Measurements from ENCODE around the gene GLT8D2.
"Not testable (repeated sequence)": the region's sequence is repeated elsewhere in the genome, so short reads cannot be mapped to it uniquely, and the experiment has no call there.

The GLT8D2 gene

DNA sequence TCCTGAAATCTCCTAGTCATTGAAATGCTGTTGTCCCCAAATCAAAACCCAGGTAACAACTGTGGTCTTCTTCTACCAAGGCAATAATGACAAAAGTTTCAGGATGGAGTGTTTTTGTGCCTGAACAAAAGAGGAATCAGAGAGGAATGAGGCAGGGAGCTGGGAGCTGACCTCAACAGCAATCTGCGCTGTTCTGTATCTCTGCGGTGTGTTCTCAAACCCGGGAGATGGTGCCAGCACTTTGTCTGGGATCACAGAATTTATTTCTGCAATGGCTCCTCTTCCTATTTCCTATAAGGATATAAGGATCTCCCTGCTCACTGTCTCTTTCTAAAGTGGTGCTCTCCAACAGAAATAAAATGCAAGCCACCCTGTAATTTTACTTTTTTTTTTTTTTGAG lies 449 bp upstream of the GLT8D2 start:
- DNase-seq (ENCODE audit: low read depth in 2 of 2), result no peak

GRCh38 chr12:104049278-104049902 lies 597 bp downstream of the GLT8D2 start:
- no peak for DNase-seq (ENCODE audit: low read depth in 2 of 2)

- no peak for DNase-seq (ENCODE audit: low read depth in 2 of 2)
Measured at GRCh38 chr12:104048811-104049210, 1.2 kb downstream of the GLT8D2 start.

DNA sequence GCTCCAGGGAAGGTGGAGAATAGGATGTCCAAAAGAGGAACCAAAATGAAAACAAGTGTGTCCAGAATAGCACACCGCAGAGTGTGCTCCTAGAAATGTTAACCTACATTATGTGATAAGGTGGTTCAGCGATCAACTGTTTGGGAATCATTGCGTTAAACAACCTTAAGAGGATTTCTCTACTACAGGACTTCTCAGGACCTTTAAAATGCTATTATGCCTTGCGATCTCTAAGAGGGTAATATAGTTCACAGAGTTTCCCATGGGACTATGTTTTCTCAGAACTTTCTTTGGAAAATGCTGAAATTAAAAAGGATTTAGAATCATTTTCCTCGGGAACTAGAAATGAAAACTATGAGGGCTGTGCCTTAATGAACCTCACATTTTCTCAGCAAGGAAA lies 1.8 kb downstream of the GLT8D2 start:
- DNase-seq (ENCODE audit: low read depth in 2 of 2), result no peak

DNA sequence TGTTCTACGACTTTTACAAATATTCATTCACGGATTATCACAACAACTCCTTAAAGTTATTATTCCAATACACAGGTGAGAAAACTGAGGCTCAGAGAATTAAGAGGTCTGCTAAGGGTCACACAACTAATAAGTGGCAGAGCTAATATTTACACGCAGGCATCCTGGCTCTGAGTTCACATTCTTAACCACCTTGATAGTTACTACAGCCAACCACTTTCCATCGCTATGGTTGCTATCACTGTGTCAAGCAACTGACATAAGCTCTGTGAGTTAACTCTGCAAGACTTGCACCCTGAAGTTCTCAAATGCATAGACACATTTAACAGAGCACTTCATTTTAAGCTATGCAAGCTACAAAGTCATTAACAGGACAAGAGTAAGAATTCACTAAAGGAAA lies 3.7 kb downstream of the GLT8D2 start:
- DNase-seq (ENCODE audit: low read depth in 2 of 2), result no peak

GRCh38 chr12:104044158-104044557 lies 5.8 kb downstream of the GLT8D2 start:
- DNase-seq (ENCODE audit: low read depth in 2 of 2), result no peak

- no peak for DNase-seq (ENCODE audit: low read depth in 2 of 2)
Measured at GRCh38 chr12:104042580-104042979, 7.4 kb downstream of the GLT8D2 start.

DNA sequence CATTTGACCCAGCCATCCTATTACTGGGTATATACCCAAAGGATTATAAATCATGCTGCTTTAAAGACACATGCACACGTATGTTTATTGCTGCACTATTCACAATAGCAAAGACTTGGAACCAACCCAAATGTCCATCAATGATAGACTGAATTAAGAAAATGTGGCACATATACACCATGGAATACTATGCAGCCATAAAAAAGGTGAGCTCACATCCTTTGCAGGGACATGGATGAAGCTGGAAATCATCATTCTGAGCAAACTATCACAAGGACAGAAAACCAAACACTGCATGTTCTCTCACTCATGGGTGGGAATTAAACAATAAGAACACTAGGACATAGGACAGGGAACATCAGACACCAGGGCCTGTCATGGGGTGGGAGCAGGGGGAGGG lies 10.2 kb downstream of the GLT8D2 start:
- not testable (repeated sequence) for DNase-seq (ENCODE audit: low read depth in 2 of 2)

GRCh38 chr12:104036143-104036542 lies 13.8 kb downstream of the GLT8D2 start:
- DNase-seq (ENCODE audit: low read depth in 2 of 2), result not testable (repeated sequence)

DNA sequence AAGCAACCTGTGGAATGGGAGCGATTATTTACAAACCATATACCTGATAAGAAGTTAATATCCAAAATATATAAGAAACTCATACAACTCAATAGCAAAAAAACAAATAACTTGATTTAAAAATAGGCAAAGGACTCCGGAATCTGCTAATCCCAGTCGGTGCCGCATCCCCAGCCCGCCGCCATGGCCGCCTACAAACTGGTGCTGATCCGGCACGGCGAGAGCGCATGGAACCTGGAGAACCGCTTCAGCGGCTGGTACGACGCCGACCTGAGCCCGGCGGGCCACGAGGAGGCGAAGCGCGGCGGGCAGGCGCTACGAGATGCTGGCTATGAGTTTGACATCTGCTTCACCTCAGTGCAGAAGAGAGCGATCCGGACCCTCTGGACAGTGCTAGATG lies 19.4 kb downstream of the GLT8D2 start:
- DNase-seq (ENCODE audit: low read depth in 2 of 2), result not testable (repeated sequence)

DNA sequence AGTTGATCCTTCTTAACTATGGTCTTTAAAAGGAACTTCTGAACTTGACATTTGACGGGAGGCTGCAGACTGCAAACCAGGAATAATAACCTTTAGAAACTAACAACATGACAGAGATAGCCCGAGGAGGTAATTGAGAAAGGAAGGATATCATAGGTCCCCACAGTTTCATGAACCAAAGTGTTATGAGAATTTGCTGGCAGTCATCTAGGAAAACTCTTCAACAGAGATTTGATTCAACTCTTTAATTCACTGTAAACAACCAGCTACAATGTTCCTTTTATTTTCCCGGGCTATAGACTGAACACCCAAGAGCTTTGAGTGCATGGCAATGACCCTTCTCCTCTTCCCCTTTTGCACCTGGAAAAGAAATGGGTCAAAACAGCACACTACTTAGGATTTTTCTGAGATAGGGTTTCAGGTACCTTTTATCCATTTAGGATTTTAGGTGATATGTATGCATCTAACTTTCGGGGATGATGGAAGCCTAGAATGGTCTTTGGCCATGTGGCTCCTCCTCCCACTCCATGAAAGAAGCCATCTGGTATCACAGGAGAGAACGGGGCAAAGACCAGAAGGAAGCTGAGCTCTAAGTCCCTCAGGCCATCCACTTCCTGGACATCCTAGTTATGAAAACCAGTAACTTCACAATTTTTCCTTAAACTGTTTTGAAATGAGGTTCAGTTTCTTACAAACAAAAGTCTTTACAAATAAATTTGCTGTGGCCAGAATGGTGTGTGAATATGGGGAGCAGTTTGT lies 23.0 kb downstream of the GLT8D2 start:
- DNase-seq (ENCODE audit: low read depth in 2 of 2), result no peak

DNA sequence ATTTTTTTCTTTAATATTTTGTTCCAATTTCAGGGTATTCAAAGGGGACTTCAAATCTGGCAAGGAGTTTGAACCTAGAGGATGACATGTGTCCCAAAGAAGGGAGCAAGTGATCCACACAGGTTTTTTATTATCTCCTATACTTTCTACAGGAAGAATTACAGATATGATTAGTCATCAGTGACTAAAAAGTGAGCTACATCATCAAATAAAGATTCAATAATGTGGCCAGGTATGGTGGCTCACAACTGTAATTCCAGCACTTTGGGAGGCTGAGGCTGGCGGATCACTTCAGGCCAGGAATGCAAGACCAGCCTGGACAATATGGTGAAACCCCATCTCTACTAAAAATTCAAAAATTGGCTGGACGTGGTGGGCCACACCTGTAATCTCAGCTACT lies 24.2 kb downstream of the GLT8D2 start:
- no peak for DNase-seq (ENCODE audit: low read depth in 2 of 2)

- no peak for DNase-seq (ENCODE audit: low read depth in 2 of 2)
Measured at GRCh38 chr12:104024348-104024747, 25.6 kb downstream of the GLT8D2 start.

DNA sequence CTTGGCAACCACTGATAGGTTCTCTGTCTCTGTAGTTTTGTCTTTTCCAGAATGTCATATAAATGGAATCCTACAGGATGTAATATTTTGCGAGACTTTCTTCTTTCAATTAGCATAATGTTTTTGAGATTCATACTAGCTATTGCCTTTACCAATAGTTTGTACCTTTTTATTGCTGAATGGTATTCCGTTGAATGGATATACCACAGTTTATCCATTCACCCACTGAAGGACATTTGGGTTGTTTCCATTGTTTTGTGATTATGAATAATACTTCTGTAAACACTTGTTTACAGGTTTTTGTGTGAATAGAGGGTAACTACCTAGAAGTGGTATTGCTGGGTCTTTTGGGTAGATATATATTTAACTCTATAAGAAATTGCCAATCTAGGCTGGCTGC lies 26.3 kb downstream of the GLT8D2 start:
- DNase-seq (ENCODE audit: low read depth in 2 of 2), result no peak

DNA sequence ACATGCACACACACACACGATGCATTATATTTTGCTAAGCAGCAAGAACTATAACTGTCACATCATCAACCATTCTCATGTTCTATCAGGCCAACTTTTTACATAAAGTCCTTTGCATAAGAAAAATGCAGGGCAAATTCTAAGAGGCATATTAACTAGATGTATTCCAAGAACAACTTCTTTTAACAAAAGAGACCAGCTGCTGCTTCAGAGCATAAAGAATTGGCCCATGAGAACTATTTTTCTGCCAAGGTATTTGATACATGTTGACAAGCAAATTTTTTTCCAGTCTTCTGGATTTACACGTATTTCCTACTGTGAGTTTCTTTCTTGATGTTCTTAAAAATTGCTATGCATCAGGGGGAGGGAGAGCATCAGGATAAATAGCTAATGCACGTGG lies 27.2 kb downstream of the GLT8D2 start:
- DNase-seq (ENCODE audit: low read depth in 2 of 2), result no peak

DNA sequence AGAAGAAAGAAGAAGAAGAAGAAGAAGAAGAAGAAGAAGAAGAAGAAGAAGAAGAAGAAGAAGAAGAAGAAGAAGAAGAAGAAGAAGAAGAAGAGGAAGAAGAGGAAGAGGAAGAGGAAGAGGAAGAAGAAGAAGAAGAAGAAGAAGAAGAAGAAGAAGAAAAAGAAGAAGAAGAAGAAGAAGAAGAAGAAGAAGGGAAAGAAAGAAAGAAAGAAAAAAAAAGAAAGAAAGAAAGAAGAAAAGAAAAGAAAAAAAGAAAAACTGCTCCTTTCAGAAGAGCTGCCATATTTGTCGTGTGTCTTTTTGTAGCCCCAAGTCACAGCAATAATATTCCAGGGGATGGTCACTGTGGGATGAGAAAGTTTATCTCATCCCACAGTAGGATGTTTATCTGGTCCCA lies 28.1 kb downstream of the GLT8D2 start:
- DNase-seq (ENCODE audit: low read depth in 2 of 2), result not testable (repeated sequence)

GRCh38 chr12:104012331-104012730 lies 37.7 kb downstream of the GLT8D2 start:
- DNase-seq (ENCODE audit: low read depth in 2 of 2), result no peak

DNA sequence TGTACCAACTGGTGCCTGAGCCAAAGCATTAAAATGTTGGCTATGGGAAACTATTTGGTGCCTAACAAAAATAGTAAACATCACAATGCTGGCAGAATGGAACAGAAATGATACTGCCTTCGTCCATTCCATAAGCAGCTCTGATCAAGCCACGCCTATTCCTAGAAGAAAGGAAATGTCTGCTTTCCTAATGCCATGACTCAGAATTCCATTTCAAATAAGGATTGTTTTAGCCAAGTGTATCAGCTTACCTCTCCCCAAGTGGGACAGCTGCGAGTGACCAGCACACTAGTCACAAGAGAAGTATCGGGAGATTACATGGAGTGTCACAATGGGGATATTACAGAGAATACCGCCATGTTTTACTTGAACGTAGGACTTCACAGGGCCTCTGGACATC lies 38.7 kb downstream of the GLT8D2 start:
- DNase-seq (ENCODE audit: low read depth in 2 of 2), result no peak

DNA sequence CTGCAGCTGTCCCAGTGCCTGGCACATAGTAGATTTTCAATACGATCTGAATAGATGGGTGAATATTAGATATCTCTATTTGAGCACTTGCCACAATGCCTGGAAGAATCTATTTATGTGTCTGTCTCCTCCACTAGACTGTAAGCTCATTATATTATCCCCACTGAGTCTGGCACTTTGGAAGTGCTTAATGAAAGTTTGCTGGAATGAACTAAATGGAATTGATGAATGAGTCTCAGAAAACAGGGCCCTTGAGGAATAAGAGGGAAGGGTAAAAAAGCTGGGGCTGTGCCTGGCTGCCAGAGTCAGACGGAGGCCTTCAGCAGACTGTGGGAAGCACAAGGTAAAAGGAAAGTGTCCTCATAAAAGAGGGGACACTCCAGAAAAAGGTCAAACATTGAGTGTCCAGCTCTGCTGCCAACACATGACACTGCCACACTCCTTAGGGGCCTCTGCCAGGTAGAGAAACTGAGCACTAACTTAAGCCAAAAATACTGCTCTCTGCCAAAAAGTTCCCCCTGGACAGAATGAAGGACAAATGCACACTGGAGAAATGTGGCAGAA lies 39.3 kb downstream of the GLT8D2 start:
- DNase-seq (ENCODE audit: low read depth in 2 of 2), result no peak

DNA sequence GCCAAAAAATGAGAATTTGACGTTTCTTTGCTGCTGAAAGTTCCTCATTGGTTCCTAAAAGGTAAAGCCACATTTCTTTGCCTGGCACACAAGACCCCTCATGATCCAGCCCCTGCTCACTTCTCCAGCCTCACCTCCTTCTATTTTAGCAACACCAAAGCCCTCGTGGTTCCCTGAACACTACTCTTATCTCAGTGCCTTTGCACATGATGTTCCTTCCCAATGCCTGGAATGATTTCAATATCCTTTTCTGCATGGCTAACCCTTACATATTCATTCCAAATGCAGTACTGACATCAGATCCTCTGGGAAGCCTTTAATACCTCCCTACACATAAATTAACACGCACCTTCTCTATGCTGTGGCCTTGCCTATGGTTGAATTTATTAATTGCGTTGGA lies 39.9 kb downstream of the GLT8D2 start:
- DNase-seq (ENCODE audit: low read depth in 2 of 2), result no peak

GRCh38 chr12:104006929-104007328 lies 43.1 kb downstream of the GLT8D2 start:
- no peak for DNase-seq (ENCODE audit: low read depth in 2 of 2)

GRCh38 chr12:104003596-104003995 lies 46.4 kb downstream of the GLT8D2 start:
- no peak for DNase-seq (ENCODE audit: low read depth in 2 of 2)

DNA sequence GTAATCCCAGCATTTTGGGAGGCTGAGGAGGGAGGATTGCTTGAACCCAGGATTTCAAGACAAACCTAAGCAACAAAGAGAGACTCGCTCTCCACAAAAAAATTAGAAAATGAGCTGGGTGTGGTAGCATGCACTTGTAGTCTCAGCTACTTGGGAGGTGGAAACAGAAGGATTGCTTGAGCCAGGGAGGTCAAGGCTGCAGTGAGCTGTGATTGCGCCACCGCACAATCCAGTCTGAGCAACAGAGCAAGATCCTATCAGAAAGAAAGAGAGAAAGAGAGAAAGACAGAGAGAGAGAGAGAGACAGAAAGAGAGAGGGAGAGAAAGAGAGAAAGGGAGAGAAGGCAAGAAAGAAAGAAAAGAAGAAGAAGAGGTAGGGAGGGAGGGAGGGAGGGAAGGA lies 47.3 kb downstream of the GLT8D2 start:
- no peak for DNase-seq (ENCODE audit: low read depth in 2 of 2)
